ENCODE results near the gene HUWE1. TPM values are rescaled to one million over a fixed set of nuclear protein-coding genes. Genes with fewer than 3 reads are reported as not detected.

HUWE1 gene
- total RNA-seq, 1 experiment from 2014 or later, result 376 TPM

DNA sequence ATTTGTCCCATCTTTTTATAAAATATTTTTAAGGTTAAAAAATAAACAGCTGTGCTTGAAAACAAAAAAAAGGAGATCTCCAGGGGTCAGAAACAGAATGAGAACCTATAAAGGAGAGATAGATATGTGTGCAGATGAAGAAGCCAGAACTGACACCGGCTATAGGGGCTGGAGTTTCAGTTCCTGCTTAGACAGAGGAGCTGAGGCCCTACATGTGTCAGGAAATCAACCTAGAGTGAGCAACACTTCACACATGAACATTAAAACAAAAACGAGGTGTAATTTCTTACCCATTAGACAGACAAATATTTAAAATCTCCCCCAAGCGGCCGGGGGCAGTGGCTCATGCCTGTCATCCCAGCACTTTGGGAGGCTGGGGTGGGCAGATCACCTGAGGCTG lies 17.8 kb upstream of the HUWE1 start:
- no peak overlapping the region for H3K4me3 Mint-ChIP-seq (ENCODE audit: low read depth, unreplicated experiment)

GRCh38 chrX:53695946-53696549 lies 9.5 kb upstream of the HUWE1 start:
- intact Hi-C loops (cut with micrococcal nuclease; ENCODE audit: unreplicated experiment), result no loop called here
- DNase-seq, result no peak
- no TSS peak for BruUV-seq (replicated peaks)
- TF ChIP-seq CTCF (IDR thresholded peaks at IDR 0.05; ENCODE audit: unreplicated experiment), result no peak
- H3K4me3 Mint-ChIP-seq (ENCODE audit: low read depth, unreplicated experiment), result no peak overlapping the region
- no peaks in the 10 kb centered on the region for H3K27me3 Mint-ChIP-seq (ENCODE audit: unreplicated experiment)
- no peaks in the 10 kb centered on the region for H3K36me3 Mint-ChIP-seq (ENCODE audit: insufficient read depth, unreplicated experiment)
- no peaks in the 10 kb centered on the region for H3K9me3 Mint-ChIP-seq (ENCODE audit: low read depth, unreplicated experiment)
- CTCF ChIA-PET, result no interaction called here
- no peak overlapping the region for H3K27ac Mint-ChIP-seq (ENCODE audit: unreplicated experiment)
- H3K4me1 Mint-ChIP-seq (ENCODE audit: low read depth, unreplicated experiment), result no peaks in the 10 kb centered on the region

More for the DNA sequence above, 17.8 kb upstream of the HUWE1 start:
- no peak for DNase-seq
- Mint-ChIP-seq H3K9me3 (ENCODE audit: low read depth, unreplicated experiment) (no peaks in the 10 kb centered on the region), H3K27me3 (ENCODE audit: unreplicated experiment) (no peaks in the 10 kb centered on the region), H3K27ac (ENCODE audit: unreplicated experiment) (no peak overlapping the region), H3K36me3 (ENCODE audit: insufficient read depth, unreplicated experiment) (no peaks in the 10 kb centered on the region), H3K4me1 (ENCODE audit: low read depth, unreplicated experiment) (no peaks in the 10 kb centered on the region)
- no peak for TF ChIP-seq CTCF (IDR thresholded peaks at IDR 0.05; ENCODE audit: unreplicated experiment)
- CTCF ChIA-PET, result no interaction called here
- BruUV-seq (replicated peaks), result no TSS peak
- intact Hi-C loops (cut with micrococcal nuclease; ENCODE audit: unreplicated experiment), result no loop called here

GRCh38 chrX:53694642-53695041 lies 8.1 kb upstream of the HUWE1 start:
- intact Hi-C loops (cut with micrococcal nuclease; ENCODE audit: unreplicated experiment), result no loop called here
- H3K4me3 Mint-ChIP-seq (ENCODE audit: low read depth, unreplicated experiment), result no peak overlapping the region
- no peak for TF ChIP-seq CTCF (IDR thresholded peaks at IDR 0.05; ENCODE audit: unreplicated experiment)
- CTCF ChIA-PET, result no interaction called here
- H3K36me3 Mint-ChIP-seq (ENCODE audit: insufficient read depth, unreplicated experiment), result no peaks in the 10 kb centered on the region
- H3K9me3 Mint-ChIP-seq (ENCODE audit: low read depth, unreplicated experiment), result no peaks in the 10 kb centered on the region
- no peaks in the 10 kb centered on the region for H3K27me3 Mint-ChIP-seq (ENCODE audit: unreplicated experiment)
- no peak overlapping the region for H3K27ac Mint-ChIP-seq (ENCODE audit: unreplicated experiment)
- no peak for DNase-seq
- BruUV-seq (replicated peaks), result no TSS peak
- no peaks in the 10 kb centered on the region for H3K4me1 Mint-ChIP-seq (ENCODE audit: low read depth, unreplicated experiment)

DNA sequence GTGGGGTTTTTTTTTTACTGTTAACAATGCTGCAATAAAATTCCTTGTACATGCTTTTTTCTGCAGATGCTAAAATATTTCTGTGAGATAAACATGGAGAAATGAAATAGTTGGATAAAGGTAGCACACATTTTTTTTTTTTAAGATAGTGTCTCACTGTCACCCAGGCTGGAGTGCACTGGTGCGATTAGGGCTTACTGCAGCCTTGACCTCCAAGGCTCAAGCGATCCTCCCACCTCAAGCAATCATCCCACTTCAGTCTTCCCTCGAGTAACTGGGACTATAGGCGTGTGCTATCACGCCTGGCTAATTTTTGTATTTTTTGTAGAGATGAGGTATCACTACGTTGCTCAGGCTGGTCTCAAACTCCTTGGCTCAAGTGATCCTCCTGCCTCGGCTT lies 1.8 kb upstream of the HUWE1 start:
- Mint-ChIP-seq H3K27me3 (ENCODE audit: unreplicated experiment) (no peaks in the 10 kb centered on the region), H3K36me3 (ENCODE audit: insufficient read depth, unreplicated experiment) (peaks cover 38% of the 10 kb centered on the region), H3K4me1 (ENCODE audit: low read depth, unreplicated experiment) (no peaks in the 10 kb centered on the region), H3K9me3 (ENCODE audit: low read depth, unreplicated experiment) (no peaks in the 10 kb centered on the region), H3K4me3 (ENCODE audit: low read depth, unreplicated experiment) (no peak overlapping the region), H3K27ac (ENCODE audit: unreplicated experiment) (no peak overlapping the region)
- no peak for DNase-seq
- intact Hi-C loops (cut with micrococcal nuclease; ENCODE audit: unreplicated experiment), result no loop called here
- CTCF ChIA-PET, result no interaction called here
- no peak for TF ChIP-seq CTCF (IDR thresholded peaks at IDR 0.05; ENCODE audit: unreplicated experiment)
- BruUV-seq (replicated peaks), result no TSS peak

All from Calu3 (cell line).